ENCODE data around the gene TSHR.

- TF ChIP-seq POLR2AphosphoS5 (IDR thresholded peaks at IDR 0.05; ENCODE audit: low read depth) (no peak), GABPA (IDR thresholded peaks at IDR 0.05; ENCODE audit: low read depth) (no peak)
- TF ChIP-seq, protein P1, sequence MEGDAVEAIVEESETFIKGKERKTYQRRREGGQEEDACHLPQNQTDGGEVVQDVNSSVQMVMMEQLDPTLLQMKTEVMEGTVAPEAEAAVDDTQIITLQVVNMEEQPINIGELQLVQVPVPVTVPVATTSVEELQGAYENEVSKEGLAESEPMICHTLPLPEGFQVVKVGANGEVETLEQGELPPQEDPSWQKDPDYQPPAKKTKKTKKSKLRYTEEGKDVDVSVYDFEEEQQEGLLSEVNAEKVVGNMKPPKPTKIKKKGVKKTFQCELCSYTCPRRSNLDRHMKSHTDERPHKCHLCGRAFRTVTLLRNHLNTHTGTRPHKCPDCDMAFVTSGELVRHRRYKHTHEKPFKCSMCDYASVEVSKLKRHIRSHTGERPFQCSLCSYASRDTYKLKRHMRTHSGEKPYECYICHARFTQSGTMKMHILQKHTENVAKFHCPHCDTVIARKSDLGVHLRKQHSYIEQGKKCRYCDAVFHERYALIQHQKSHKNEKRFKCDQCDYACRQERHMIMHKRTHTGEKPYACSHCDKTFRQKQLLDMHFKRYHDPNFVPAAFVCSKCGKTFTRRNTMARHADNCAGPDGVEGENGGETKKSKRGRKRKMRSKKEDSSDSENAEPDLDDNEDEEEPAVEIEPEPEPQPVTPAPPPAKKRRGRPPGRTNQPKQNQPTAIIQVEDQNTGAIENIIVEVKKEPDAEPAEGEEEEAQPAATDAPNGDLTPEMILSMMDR (IDR thresholded peaks at IDR 0.05; ENCODE audit: insufficient read depth, low read length), result no peak
- TF ChIP-seq, protein P2, sequence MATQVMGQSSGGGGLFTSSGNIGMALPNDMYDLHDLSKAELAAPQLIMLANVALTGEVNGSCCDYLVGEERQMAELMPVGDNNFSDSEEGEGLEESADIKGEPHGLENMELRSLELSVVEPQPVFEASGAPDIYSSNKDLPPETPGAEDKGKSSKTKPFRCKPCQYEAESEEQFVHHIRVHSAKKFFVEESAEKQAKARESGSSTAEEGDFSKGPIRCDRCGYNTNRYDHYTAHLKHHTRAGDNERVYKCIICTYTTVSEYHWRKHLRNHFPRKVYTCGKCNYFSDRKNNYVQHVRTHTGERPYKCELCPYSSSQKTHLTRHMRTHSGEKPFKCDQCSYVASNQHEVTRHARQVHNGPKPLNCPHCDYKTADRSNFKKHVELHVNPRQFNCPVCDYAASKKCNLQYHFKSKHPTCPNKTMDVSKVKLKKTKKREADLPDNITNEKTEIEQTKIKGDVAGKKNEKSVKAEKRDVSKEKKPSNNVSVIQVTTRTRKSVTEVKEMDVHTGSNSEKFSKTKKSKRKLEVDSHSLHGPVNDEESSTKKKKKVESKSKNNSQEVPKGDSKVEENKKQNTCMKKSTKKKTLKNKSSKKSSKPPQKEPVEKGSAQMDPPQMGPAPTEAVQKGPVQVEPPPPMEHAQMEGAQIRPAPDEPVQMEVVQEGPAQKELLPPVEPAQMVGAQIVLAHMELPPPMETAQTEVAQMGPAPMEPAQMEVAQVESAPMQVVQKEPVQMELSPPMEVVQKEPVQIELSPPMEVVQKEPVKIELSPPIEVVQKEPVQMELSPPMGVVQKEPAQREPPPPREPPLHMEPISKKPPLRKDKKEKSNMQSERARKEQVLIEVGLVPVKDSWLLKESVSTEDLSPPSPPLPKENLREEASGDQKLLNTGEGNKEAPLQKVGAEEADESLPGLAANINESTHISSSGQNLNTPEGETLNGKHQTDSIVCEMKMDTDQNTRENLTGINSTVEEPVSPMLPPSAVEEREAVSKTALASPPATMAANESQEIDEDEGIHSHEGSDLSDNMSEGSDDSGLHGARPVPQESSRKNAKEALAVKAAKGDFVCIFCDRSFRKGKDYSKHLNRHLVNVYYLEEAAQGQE (IDR thresholded peaks at IDR 0.05; ENCODE audit: insufficient replicate concordance, low read depth), result no peak
Measured at GRCh38 chr14:81006266-81006665, 50.8 kb downstream of the TSHR start.

Data from HL-60 (cell line).